Mesenchymal stem cell (in vitro differentiated cells and primary cell): ENCODE measurements around the gene CBFA2T2.
"Not testable (repeated sequence)": the region's sequence is repeated elsewhere in the genome, so short reads cannot be mapped to it uniquely, and the experiment has no call there.

Experiments
- DNase-seq: peaks from one replicate; pipeline ENCODE4 v3.0.0-alpha.2; 2013
- H2AFZ ChIP-seq: one replicate; pipeline ENCODE4 v1.6.1; 2013; ENCODE audit warnings: low read depth, mild to moderate bottlenecking, control low read depth, inconsistent platforms, low read length, moderate library complexity
- H2AK5ac ChIP-seq: 2 replicates; pipeline ENCODE4 v1.6.1; 2013; ENCODE audit warnings: low read length, moderate library complexity, mild to moderate bottlenecking, inconsistent platforms; ENCODE audit not compliant: severe bottlenecking
- H2BK120ac ChIP-seq: one replicate; pipeline ENCODE4 v1.6.1; 2013; ENCODE audit warnings: low read depth, mild to moderate bottlenecking, inconsistent platforms, low read length, moderate library complexity
- H2BK12ac ChIP-seq, 2 experiments: one replicate each; pipeline ENCODE4 v1.6.1; 2013; ENCODE audit warnings: inconsistent platforms in 2 of 2, low read length in 2 of 2, mild to moderate bottlenecking in 2 of 2, moderate library complexity in 2 of 2, control low read depth in 1 of 2
- H2BK15ac ChIP-seq: one replicate; pipeline ENCODE4 v1.6.1; 2013; ENCODE audit warnings: mild to moderate bottlenecking, low read depth, inconsistent platforms; ENCODE audit not compliant: poor library complexity, severe bottlenecking
- H2BK5ac ChIP-seq: 2 replicates; pipeline ENCODE4 v1.6.1; 2013; ENCODE audit warnings: low read depth, mild to moderate bottlenecking, low read length, control low read depth, inconsistent platforms; ENCODE audit not compliant: poor library complexity, severe bottlenecking
- H3K14ac ChIP-seq, 2 experiments: one replicate each; pipeline ENCODE4 v1.6.1; 2013; ENCODE audit warnings: inconsistent platforms in 2 of 2, low read length in 2 of 2, control low read depth in 1 of 2, mild to moderate bottlenecking in 1 of 2, moderate library complexity in 1 of 2
- H3K18ac ChIP-seq, 2 experiments: one replicate each; pipeline ENCODE4 v1.6.1; 2013; ENCODE audit warnings: inconsistent platforms in 2 of 2, low read length in 2 of 2, control low read depth in 1 of 2, low read depth in 1 of 2, mild to moderate bottlenecking in 1 of 2
- H3K23ac ChIP-seq, 2 experiments: one replicate each; pipeline ENCODE4 v1.6.1; 2013; ENCODE audit warnings: inconsistent platforms in 2 of 2, low read length in 2 of 2, mild to moderate bottlenecking in 2 of 2, moderate library complexity in 2 of 2, control low read depth in 1 of 2
- H3K27ac ChIP-seq: 2 replicates; pipeline ENCODE4 v1.5.1; 2013; ENCODE audit warnings: mild to moderate bottlenecking, moderate library complexity, low read length, control low read depth, inconsistent platforms; ENCODE audit not compliant: poor library complexity, severe bottlenecking
- H3K27me3 ChIP-seq, 2 experiments: 2 replicates each; pipeline versions ENCODE4 v1.6.1 to v1.7.0; 2013; ENCODE audit warnings: low read length in 2 of 2, mild to moderate bottlenecking in 2 of 2, moderate library complexity in 2 of 2, control low read depth in 1 of 2, inconsistent platforms in 1 of 2; ENCODE audit not compliant: control insufficient read depth in 1 of 2, insufficient read depth in 1 of 2
- H3K36me3 ChIP-seq, 2 experiments: 2 replicates each; pipeline versions ENCODE4 v1.6.1 to v1.7.0; 2013; ENCODE audit warnings: low read length in 2 of 2, control low read depth in 1 of 2, inconsistent platforms in 1 of 2, low read depth in 1 of 2, mild to moderate bottlenecking in 1 of 2; ENCODE audit not compliant: insufficient read depth in 2 of 2, control insufficient read depth in 1 of 2
- H3K4ac ChIP-seq, 2 experiments: one replicate each; pipeline ENCODE4 v1.6.1; 2013; ENCODE audit warnings: inconsistent platforms in 2 of 2, low read length in 2 of 2, mild to moderate bottlenecking in 2 of 2, moderate library complexity in 2 of 2, control low read depth in 1 of 2, low read depth in 1 of 2
- H3K4me1 ChIP-seq: 2 replicates; pipeline ENCODE4 v1.6.1; 2013; ENCODE audit warnings: low read depth, low read length, control low read depth; ENCODE audit not compliant: control insufficient read depth, insufficient read depth
- H3K4me2 ChIP-seq: 2 replicates; pipeline ENCODE4 v1.6.1; 2013; ENCODE audit warnings: low read length, mild to moderate bottlenecking, inconsistent platforms; ENCODE audit not compliant: poor library complexity, severe bottlenecking
- H3K4me3 ChIP-seq, 2 experiments: 2 replicates each; pipeline versions ENCODE4 v1.5.1 to v1.7.0; 2013; ENCODE audit warnings: low read length in 2 of 2, mild to moderate bottlenecking in 2 of 2, control low read depth in 1 of 2, low read depth in 1 of 2; ENCODE audit not compliant: insufficient read depth in 1 of 2
- H3K79me1 ChIP-seq: replicated peaks from 2 replicates; pipeline ENCODE4 v1.6.1; 2013; ENCODE audit warnings: mild to moderate bottlenecking, control low read depth, low read length, inconsistent platforms; ENCODE audit not compliant: poor library complexity, severe bottlenecking
- H3K9ac ChIP-seq: 2 replicates; pipeline ENCODE4 v1.7.0; 2013; ENCODE audit warnings: mild to moderate bottlenecking, low read length, moderate library complexity
- H3K9me3 ChIP-seq: 2 replicates; pipeline ENCODE4 v1.7.0; 2013; ENCODE audit warnings: mild to moderate bottlenecking, low read length; ENCODE audit not compliant: control insufficient read depth
- H4K8ac ChIP-seq: one replicate; pipeline ENCODE4 v1.6.1; 2013; ENCODE audit warnings: inconsistent platforms, mild to moderate bottlenecking, low read length, moderate library complexity
- H4K91ac ChIP-seq: one replicate; pipeline ENCODE4 v1.6.1; 2013; ENCODE audit warnings: mild to moderate bottlenecking, low read length, inconsistent platforms
- WGBS: methylation state at CpG from one replicate; pipeline ENCODE4 v1.1.7; 2013; ENCODE audit warnings: mixed read lengths; 5-methylcytosine and 5-hydroxymethylcytosine counted together

The CBFA2T2 gene

DNA sequence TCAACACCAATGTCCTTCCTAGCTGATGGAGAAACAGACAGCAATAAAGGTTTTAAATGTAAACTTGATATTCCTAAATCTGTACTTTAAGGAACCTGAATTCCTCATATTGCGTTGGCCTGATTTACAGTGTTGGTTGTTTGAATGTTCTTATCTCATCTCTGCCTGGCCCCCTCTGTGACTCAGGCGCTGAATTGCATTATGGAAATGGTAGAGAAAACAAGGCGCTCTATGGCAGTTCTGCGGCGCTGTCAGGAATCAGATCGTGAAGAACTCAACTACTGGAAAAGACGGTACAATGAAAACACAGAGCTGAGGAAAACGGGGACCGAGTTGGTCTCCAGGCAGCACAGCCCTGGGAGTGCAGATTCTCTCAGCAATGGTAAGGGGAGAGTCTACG, 139.6 kb downstream of the CBFA2T2 start:
- no peak overlapping the region for H3K27ac ChIP-seq
- H2BK12ac ChIP-seq = no peak overlapping the region
- H2AFZ ChIP-seq = no peak overlapping the region
- no peak overlapping the region for H3K4ac ChIP-seq
- no peak overlapping the region for H4K8ac ChIP-seq
- no peak overlapping the region for H2BK5ac ChIP-seq
- no peak overlapping the region for H3K23ac ChIP-seq
- H3K27me3 ChIP-seq = no peaks in the 10 kb centered on the region
- DNase-seq = no peak
- H2BK120ac ChIP-seq = no peak overlapping the region
- no peaks in the 10 kb centered on the region for H3K79me1 ChIP-seq
- H3K4me1 ChIP-seq = no peaks in the 10 kb centered on the region
- no peaks in the 10 kb centered on the region for H3K9me3 ChIP-seq
- H4K91ac ChIP-seq = no peak overlapping the region
- H2BK15ac ChIP-seq = no peak overlapping the region
- H3K4me3 ChIP-seq = no peak overlapping the region
- H3K36me3 ChIP-seq = peaks cover 43 to 81% of the 10 kb centered on the region in 2 experiments
- H3K9ac ChIP-seq = no peak overlapping the region
- no peak overlapping the region for H3K14ac ChIP-seq
- H3K18ac ChIP-seq = no peak overlapping the region
- no peak overlapping the region for H2AK5ac ChIP-seq
- H3K4me2 ChIP-seq = no peak overlapping the region
- 96% methylated on average over 10 of the region's 10 CpGs for WGBS

DNA sequence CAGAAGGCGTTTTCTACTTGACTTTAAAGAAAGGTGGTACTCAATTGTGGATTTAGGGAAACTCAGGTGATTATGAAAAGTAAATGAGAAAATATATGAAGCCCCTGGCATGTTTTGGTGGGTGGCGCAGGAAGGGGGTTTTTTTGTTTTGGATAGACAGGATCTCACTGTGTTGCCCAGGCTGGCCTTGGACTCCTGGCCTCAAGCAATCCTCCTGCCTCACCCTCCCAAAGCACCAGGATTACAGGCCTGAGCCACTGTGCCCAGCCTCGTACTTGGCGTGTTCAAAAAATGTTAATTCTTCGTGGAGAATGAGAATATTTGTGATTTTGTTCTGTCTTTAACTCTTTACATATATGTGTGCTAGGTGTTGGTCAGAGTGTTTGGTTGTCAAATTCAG, 140.1 kb downstream of the CBFA2T2 start:
- no peak for DNase-seq
- Histone ChIP-seq H3K27me3 (no peaks in the 10 kb centered on the region), H4K91ac (no peak overlapping the region), H2BK12ac (no peak overlapping the region), H3K4me3 (no peak overlapping the region), H2AK5ac (no peak overlapping the region), H2AFZ (no peak overlapping the region), H3K9ac (no peak overlapping the region), H2BK120ac (no peak overlapping the region), H3K36me3 (peaks cover 40 to 80% of the 10 kb centered on the region in 2 experiments), H2BK5ac (no peak overlapping the region), H3K79me1 (no peaks in the 10 kb centered on the region), H3K14ac (no peak overlapping the region), H3K18ac (no peak overlapping the region), H3K4me2 (no peak overlapping the region), H3K27ac (no peak overlapping the region), H3K4me1 (no peaks in the 10 kb centered on the region), H4K8ac (no peak overlapping the region), H3K4ac (no peak overlapping the region), H3K23ac (no peak overlapping the region), H3K9me3 (no peaks in the 10 kb centered on the region), H2BK15ac (peak overlapping the region; percentile 33)
- WGBS = 100% methylated on average over 5 of the region's 5 CpGs

DNA sequence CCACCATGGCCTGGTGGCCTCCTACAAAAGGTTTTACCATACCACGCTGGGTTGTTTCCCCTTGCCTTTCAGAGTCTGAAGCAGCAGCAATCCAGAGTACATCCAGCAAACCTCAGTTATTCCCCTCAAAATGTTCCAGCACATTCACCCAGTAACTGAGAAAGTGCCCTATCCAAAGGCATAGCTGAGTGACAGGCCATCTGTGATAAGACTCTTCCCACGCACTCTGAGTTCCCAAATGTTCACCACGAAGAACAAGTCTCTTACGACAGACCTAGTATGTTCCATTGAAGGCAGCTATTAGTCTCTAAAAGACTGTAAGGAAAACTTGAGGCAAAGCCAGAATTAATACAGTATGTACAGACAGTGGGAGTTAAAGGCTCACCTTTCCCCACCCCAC, 140.6 kb downstream of the CBFA2T2 start:
- Histone ChIP-seq H3K4me1 (no peaks in the 10 kb centered on the region), H2BK5ac (no peak overlapping the region), H3K27me3 (no peaks in the 10 kb centered on the region), H3K18ac (no peak overlapping the region), H3K36me3 (peaks cover 37 to 79% of the 10 kb centered on the region in 2 experiments), H3K27ac (no peak overlapping the region), H2AK5ac (no peak overlapping the region), H3K79me1 (no peaks in the 10 kb centered on the region), H3K9ac (no peak overlapping the region), H2AFZ (no peak overlapping the region), H3K4ac (no peak overlapping the region), H2BK15ac (no peak overlapping the region), H4K8ac (no peak overlapping the region), H3K14ac (no peak overlapping the region), H4K91ac (no peak overlapping the region), H3K23ac (no peak overlapping the region), H2BK120ac (no peak overlapping the region), H3K9me3 (no peaks in the 10 kb centered on the region), H2BK12ac (no peak overlapping the region), H3K4me2 (no peak overlapping the region), H3K4me3 (no peak overlapping the region)
- 100% methylated on average over 2 of the region's 4 CpGs for WGBS
- DNase-seq = no peak

DNA sequence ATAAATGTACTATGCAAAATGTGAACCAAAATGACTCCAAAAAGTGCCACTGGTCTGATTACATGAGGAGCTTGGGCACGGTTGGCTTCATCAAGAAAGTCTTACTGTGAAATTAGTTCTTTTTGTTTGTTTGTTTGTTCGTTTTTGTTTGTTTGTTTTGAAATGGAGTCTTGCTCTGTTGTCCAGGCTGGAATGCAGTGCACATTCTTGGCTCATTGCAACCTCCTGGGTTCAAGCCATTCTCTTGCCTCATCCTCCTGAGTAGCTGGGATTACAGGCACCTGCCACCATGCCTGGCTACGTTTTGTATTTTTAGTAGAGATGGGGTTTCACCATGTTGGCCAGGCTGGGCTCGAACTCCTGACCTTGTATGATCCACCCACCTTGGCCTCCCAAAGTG, 142.0 kb downstream of the CBFA2T2 start:
- not testable (repeated sequence) for H3K79me1 ChIP-seq, H3K23ac ChIP-seq, H3K9ac ChIP-seq, H2BK12ac ChIP-seq, H3K27ac ChIP-seq, DNase-seq, H4K91ac ChIP-seq, H2BK5ac ChIP-seq, H3K9me3 ChIP-seq, H2AK5ac ChIP-seq, H2AFZ ChIP-seq, H3K18ac ChIP-seq, H4K8ac ChIP-seq, H3K14ac ChIP-seq, H2BK120ac ChIP-seq, H3K4me2 ChIP-seq, H3K27me3 ChIP-seq, H3K4me3 ChIP-seq, H3K4ac ChIP-seq, H3K4me1 ChIP-seq, H2BK15ac ChIP-seq
- 87% methylated on average over 3 of the region's 4 CpGs for WGBS
- H3K36me3 ChIP-seq = peaks cover 34 to 76% of the 10 kb centered on the region in 2 experiments
